NCI-H345 (cell line): ENCODE measurements around the gene APC2.

ENCODE experiments used
- DNase-seq: peaks from one replicate; lab custom pipeline; 2025; lab: John Stamatoyannopoulos, UW

APC2 gene

DNA sequence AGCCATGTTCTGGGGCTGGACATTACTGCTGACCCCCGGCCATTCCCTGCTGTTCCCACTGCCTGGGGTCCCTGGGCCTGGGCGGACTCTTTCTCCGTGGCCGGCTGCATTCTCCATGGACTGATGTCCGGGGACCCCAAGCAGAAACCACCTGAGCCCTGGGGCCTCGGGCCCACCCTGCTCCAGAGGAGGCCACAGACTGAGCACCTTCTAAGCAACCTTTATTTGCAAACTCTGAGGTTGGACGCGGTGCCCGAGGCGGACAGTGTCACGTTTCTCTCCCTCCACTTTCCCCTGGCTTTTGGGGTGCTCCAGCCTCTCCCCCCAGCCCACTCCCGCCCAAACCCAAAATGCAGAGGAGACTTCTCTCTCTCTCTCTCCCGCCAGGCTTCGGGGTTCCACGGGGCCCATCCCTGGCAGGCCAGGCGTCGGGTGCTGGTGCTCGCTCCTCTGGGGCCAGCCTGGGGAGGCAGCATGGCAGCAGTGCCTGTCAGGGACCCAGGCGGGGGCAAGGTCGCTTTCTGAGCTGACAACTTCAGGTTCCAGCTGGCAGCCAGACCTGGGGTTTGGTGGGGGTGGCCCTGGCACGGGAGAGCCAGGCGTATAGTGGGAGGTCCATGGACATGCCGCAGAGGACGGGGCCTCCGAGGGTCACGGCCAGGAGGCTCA is 31.4 kb downstream of the APC2 start:
- no peak for DNase-seq

DNA sequence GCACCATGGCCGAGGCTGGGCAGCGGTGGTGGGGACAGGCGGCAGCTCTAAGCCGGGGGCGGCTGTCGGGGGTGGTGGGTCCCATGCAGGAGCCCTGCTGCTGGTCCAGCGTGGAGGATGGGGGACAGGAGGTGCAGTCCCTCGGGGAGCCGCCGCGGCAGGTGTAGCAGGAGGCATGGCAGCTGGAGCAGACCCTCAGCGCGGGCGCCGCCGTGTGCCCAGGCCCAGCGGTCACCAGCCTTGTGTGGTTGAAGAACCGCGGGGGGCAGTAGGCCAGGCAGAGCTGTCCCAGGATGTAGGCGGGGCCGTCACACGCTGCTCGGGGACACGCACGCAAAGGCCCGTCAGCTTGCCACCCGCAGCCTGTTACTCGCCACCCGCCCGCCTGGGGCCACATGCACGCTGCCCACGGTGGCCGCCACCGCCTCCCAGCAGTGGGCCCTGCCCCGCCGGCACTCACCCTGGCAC is 32.0 kb downstream of the APC2 start:
- no peak for DNase-seq

DNA sequence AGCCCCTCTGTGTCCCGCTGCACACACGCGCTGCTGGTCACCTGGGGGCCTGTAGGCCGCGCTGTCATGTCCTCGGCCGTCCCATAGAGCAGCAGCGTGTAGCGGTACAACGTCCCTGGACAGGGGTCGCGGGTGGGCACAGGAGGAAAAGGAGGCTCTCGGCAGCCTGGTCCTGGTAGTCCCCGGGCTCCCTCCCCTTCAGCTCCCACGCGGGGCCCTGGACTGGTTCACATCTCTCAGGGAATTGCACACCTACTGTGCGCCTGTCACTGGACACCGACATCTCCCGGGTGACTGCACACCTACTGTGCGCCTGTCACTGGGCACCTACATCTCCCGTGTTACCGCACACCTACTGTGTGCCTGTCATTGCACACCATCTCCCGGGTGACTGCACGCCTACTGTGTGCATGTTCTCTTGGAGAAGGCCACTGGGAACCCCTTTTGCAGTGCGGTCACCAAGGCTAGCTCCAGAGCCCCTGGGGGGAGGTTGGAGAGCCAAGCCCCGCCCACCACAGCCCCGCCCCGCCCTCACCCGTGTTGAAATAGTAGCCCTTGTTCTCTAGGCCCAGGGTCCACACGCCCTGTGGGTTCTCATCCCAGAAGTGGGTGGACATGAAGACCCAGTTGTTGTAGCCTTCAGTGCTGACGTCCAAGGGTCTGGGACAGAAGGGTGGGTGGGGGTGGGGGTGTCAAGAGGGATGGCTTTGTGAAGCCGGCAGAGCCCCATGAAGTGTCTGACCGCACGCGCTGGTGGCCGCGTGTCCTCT is 32.6 kb downstream of the APC2 start:
- DNase-seq, result no peak

DNA sequence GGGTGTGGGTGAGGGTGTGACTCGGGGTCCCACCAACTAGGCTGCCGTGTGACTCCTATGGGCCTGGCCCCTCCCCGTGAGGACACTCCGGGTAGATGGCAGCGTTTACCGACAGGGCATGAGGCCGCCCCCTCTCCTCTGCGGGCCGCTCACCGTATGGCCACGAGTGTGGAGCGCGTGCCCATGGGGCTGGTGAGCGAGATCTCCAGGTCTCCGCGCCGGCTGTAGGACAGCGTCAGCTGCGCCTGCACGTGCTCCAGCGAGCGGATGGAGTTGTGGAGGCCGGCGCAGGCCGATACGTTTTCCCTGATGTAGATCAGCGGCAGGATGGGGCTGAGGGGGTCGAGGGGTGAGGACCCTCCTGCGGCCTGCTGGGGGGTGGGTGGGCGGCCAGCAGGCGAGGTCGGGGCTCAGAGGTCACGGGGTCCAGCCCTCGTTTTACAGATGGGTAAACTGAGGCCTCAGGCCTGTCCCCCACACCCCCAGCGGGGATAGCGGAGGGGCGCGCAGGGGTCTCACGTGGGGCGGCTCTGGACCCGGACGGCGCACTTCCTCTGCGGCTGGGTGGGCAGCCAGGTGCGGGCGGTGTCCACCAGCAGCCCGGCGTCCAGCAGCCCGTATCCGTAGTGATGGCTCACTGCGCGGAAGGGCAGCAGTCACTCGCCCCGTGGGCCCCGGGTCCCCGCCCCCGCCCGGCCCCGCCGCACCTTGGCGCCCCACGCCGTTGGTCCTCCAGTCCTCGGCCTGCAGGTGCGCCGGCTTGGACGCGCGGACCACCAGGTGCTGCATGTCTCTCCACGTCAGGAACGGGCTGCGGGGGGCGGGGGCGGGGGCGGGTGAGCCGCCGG is 33.4 kb downstream of the APC2 start:
- DNase-seq, result no peak

DNA sequence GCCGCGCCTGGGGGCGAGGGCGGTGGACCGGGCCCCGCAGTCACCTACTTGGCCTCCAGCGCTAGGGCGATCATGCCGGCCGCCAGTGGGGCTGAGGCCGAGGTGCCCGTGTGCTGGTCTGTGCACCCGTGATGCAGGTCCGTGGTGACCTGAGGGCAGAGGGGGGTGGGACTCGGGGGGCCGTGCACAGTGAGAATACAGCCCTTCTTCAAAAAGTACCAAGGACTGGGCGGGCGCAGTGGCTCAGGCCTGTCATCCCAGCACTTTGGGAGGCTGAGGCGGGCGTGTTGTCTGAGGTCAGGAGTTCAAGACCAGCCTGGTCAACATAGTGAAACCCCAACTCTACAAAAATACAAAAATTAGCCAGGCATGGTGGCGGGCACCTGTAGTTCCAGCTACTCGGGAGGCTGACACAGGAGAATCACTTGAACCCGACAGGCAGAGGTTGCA is 34.1 kb downstream of the APC2 start:
- no peak for DNase-seq

DNA sequence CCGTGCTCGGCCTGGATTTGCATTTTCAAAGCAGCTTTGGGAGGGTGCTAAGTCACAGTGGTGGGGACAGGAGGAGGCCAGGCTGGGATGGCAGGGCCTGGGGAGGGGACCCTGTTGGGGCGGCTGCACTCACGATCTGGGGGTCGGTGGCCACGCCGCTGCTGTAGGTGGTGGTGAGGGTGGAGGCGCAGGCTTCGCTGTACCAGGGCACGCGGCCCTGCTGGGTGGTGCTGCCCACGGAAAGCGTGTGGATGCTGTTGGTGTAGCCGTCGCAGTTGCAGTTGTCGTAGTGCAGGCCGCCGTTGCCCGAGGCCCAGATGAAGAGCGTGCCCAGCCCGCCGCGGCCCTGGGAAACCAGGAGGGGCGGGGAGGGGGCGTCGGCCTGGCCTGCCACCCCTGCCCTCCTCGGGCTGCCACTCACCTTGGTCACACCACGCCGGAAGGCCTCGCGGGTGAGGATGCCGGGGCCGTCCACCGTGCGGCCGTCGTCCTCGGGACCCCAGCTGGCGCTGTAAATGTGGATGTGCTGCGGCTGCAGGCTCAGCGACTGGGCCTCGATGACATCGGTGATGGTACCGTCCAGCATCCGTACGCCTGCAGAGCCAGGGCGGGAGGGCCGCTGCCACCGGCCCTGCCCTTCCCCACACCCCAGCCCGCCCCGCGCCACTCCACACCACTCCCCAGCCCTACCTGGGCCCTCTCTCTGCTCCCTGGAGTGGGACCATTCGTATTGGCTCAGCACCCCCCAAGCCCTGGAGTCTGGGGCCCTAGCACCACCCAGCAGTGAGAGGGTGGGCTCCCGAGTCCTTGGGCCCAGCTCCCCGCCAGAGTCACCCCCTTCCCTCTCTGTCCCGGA is 37.0 kb downstream of the APC2 start:
- no peak for DNase-seq

DNA sequence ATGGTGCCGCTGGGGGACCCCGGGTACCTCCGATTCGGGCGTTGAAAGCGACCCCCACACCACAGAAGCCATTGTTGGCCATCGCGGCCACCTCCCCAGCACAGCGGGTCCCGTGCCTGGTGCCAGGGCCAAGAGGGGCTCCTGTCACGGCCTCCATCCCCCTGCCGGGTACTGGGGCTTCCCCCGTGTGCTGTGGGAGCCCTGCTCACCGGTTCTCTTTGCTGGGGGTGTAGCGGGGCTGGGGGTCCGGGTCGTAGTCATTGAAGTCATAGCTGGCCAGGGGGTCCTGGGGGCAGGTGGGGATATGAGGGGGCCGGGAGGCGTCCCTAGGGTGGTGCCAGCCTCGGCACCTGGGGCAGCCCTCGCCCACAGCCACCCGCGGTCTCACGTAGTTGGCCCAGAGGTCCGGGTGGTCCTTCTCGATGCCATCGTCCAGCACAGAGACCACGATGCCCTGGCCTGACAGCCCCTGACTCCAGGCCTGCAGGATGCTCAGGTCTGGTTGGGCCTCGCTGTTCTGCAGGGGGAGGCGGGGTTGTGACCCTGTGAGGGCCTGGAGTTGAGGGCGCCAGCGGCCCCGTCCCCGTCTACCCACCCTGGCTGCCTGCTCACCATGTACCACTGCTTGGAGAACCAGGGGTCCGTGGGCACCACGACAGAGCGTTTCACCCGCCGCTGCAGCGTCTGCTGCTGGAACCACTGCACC is 37.8 kb downstream of the APC2 start:
- DNase-seq, result no peak

DNA sequence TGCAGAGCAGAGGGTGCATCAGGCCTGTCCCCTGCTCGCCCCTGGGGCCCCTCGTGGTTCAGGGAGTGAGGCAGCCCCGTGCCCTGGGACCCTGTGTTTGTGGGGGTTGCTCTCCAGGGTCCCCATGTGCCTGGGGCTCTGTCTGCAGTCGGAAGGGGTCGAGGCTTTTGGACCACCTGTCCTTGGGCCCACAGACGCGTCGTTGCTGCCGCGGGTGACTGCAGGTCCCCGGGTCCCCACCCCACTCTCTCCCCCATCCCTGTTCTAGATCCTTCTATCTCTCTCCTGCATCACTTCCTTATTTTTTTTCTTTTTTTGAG is 38.3 kb downstream of the APC2 start:
- no peak for DNase-seq

DNA sequence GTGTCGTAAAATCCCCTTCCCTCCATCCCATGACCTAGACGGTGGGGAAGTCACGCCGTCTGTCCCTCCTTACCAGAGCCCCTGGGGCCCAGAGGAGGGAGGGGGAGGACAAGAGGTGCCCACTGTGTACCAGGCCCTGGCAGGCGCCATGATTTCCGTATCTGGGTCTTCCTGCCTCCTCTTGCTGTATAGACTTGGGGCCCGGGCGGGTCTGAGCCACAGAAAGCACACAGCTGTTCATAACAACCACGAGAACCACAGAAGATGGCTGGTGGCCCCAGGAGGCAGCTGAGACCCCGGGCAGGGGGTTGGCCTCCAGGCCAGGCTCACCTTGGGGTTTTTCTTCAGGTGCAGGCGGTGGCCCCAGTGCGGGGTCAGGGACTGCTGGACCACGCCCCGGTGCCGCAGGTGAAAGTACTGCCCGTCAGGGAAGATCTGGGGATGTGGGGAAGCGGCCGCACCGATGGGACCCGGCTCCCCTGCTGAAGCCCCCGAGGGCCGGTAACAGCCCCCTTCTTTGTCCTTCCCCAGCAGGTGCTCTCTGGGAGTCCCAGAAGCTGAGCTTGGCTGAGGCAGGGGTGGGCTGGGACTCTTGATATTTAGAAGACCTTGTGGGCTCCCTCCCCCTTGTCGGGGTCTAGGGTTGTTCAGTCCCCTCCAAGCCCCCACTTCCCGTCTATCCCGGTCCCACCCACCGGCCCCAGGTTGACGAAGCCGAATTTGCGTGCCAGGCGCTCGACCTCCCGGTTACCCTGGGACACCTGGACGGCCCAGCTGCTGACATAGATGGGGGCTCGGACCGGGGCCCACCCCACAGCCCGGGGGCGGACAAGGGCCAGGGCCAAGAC is 39.8 kb downstream of the APC2 start:
- DNase-seq, result no peak

DNA sequence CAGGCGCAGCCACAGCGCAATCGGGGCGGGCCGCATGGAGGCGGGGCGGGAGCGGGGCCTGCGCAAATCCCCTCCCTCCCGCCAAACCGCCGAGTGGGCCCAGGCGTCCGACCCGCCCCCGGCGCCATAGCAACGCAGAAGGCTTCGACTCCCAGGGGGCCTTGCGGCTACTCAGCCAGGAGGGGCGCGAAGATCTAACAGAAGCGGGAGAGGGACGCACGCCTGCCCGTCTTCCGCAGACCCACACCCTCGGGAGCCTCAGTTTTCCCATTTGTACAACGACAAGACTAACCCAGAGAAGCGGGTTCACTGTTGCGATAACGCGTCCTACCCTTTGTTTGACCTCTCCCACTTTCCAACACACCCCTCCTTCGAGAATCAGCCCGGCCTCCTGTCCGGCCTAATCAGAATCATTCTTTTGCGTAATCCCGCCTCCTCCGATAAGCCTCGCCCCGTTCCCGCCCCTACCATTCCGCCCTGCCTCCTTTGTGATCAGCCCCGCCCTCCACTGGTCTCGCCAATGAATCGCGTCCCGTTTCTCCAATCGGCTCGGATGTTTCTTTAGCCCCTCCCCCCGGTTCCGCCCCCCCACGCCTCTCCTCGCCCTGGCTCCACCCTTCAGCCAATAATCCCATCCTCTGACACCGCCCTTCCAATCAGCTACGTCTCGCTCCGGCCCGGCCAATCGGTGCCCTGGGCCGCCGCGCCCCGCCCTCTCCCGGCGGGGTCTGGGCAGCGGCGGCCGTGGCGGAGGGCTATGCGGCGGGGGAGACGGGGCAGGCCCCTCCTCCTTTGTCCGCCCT is 40.6 kb downstream of the APC2 start, which contains the start of gene PCSK4:
Gene PCSK4 (minus strand): TSS at position 40 of the 803 bp plus-strand sequence. CDS start 4 bp downstream, at position 36.
- peak; percentile 98 for DNase-seq

DNA sequence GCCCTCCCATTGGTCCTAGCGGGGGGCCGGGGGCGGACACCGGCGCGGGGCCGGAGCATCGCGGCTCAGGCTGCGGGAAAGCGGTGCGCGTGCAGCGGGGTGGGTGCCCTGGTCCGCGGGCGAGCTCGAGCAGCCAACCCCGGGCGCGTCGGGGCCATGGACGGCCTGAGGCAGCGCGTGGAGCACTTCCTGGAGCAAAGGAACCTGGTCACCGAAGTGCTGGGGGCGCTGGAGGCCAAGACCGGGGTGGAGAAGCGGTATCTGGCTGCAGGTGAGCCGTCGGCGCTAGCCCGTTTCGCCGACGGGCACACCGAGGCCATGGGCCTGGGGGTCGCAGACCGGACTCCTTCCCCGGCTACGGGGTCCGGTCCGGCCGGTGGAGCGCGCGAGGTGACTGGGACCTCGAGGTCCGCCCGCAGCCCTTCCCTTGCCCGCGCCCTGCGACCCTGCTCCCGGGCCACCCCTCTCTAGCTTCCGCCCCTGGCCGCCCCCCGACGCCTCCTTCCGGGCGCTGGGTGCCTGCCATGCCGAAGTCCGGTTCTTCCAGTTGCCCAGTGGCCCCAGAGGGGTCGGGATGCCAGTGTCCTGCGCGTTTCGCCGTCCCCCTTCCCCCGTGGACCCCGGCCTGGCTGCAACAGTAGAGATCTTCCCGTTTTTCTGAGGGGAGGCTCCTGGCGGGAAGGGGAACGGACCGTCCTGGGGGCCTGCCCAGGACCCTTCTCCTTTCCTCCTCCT is 41.4 kb downstream of the APC2 start, which contains the start of gene REEP6:
Gene REEP6 (plus strand): TSS at position 68 of the 735 bp plus-strand sequence. CDS start 89 bp downstream, at position 157.
- no peak for DNase-seq

DNA sequence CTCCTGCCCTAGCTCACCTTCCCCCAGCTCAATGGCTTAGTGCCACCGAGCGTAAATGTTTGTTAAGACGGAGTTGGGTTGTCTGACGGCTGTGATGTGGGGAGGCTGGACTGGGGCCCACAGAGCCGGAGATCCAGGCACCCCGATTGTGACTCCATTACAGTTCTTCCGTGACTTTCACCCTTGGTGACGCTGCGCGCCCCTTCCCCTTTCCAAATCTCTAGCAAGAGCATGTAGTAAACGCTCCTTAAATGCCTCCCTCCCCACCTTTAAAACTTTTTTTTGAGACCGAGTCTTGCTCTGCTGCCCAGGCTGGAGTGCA is 41.9 kb downstream of the APC2 start:
- DNase-seq, result no peak

DNA sequence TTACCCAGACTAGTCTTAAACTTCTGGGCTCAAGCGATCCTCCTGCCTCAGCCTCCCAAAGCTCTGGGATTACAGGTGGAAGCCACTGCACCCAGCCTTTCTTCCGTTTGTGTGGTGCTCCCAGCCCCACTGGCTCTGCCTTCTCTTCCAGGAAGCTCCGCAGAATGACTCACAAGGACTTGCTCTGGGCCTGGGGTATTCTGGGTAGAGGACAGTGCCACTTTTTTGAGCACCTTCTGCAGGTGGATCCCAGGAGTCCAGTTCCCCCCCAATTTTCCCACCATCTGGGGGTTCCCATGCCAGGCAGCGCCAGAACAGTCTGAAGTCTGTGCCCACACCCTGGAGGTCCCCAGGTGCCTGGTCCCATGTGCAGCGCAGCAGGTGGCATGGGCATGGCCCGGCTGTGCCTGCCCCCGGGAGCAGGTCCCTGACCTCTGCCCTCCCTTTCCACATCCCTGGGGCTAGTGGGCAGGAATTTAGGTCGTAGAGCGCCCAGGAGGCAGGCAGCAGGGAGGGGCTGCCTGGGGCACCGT is 42.6 kb downstream of the APC2 start:
- no peak for DNase-seq

DNA sequence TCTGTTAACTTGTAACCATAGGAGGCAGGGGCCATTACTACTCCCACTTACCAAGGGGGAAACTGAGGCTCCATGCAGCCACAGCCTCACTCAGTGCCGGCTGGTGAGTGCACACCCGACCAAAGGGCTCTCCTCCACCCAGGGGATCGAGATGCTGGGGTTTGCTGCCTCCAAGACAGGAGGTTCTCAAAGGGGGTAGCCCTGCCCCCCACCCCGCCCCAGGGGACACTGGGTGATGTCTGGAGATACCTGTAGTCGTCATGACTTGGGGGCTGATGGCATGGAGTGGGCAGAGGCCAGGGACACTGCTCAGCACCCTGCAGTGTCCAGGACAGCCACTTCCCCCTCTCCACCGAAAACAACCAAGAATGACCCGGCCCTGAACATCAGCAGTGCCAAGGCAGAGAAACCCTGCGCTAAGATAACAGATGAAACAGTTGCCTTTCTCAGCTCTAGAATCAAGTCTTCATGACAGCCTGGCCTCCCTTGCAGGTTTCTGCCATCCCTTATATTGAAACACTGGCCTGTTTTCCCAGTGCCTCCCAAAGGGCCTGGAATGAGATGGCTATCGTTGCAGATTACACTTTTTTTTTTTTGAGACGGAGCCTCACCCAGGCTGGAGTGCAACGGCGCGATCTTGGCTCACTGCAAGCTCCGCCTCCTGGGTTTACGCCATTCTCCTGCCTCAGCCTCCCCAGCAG is 44.3 kb downstream of the APC2 start:
- DNase-seq, result no peak

DNA sequence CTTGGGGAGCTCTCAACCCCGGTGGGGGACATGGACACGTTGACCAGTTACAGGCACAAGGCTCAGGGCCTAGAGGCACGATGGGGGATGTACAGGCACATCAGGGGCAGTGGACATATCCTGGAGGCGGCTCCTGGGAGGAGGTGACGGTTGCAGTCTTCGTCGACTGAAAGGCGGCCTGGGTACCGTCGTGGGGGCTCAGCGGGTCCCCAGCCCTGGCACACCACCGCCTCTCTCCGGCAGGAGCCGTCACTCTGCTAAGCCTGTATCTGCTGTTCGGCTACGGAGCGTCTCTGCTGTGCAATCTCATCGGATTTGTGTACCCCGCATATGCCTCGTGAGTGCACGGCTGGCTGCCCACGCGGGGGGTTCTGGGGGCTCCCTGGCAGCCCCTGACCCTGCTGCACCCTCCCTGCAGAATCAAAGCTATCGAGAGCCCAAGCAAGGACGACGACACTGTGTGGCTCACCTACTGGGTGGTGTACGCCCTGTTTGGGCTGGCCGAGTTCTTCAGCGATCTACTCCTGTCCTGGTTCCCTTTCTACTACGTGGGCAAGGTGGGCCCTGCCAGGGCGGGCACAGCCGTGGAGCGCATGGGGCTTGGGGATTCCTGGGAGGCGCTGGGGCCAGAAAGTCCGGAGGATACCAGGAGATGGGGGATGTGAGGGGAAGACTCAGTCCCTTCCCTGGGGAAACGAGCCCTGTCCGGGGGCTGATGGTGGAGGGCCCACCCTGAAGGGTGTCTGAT is 45.3 kb downstream of the APC2 start:
- no peak for DNase-seq

DNA sequence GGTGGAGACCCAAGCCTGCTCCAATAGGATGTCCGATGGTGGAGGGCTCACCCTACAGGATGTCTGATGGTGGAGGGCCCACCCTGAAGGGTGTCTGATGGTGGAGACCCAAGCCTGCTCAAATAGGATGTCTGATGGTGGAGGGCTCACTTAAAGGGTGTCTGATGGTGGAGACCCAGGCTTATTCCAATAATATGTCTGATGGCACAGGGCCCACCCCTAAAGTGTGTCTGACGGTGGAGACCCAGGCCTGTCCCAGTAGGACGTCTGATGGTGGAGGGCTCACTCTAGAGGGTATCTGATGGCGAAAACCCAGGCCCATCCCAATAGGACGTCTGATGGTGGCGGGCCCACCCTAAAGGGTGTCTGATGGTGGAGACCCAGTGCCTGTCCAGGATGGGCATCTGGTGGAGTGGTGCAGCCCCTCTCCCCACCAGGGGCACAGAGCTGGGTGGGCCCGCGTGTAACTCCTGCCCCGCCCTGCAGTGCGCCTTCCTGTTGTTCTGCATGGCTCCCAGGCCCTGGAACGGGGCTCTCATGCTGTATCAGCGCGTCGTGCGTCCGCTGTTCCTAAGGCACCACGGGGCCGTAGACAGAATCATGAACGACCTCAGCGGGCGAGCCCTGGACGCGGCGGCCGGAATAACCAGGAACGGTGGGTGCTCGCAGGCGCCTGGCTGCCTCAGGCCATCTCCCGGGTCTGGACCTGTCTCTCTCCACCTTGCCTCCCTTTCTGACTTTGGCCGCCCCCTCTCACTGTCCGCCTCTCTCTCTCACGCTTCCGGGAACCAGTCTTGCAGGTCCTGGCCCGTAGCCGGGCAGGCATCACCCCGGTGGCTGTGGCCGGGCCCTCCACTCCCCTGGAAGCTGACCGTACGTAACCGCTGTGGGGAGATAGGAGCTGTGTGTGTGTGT is 46.1 kb downstream of the APC2 start:
- no peak for DNase-seq
